Stimulated activated CD4-positive, alpha-beta T cell treated with anti-CD3 and anti-CD28 coated beads, Interleukin-1b, Interleukin-23, amount 100 ng/mL, for 48 hours (primary cell): ENCODE measurements around the gene PTPN4.

ENCODE experiments used
- DNase-seq: peaks from one replicate; pipeline ENCODE4 v3.0.0-alpha.2; 2020

The PTPN4 gene

DNA sequence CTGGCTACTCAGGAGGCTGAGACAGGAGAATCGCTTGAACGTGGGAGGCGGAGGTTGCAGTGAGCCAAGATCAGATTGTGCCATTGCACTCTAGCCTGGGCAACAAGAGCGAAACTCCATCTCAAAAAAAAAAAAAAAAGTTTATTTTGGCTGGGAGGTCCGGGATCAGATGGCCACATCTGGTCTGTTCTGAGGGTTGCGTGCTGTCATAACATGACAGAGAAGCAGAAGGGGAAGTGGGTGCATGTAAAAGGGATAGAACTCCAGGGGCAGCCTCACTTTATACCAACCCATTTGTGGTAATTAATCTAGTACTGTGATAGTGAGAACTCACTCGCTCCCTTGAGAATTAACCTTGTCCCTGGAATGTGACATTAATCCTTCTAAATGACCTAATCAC, 101.2 kb downstream of the PTPN4 start:
- no peak for DNase-seq

DNA sequence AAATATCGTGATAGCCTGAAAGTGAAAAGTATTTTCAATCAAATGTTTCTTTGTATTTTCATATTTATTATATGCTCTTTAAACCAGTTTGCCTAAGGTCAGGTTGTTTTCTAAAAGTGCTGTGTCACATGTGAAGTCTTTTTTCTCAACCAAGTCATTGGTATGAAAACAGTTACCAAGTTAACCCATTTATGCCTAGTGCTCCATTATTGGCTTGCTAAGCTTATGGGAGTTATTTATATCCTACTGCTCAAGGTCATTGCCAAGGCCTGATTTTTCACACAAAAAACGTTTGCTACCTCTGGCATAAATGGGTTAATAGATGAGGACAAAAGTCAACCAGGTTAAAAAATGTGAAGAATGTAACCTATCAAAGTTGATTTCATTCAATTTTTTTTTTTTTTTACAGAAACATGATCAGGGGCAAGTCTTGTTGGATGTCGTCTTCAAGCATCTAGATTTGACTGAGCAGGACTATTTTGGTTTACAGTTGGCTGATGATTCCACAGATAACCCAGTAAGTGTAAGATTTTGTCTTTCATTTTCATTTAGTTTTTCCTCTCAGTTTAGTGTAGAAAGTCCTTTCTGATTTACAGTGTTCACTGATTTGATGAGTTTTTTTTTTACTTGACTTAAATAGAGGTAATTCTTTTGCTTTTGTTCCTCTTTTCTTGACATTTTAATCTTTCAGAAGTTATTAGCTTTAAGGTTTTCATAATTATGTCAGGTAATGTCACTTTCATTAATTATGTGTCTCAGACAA, 102.6 kb downstream of the PTPN4 start:
- no peak for DNase-seq

DNA sequence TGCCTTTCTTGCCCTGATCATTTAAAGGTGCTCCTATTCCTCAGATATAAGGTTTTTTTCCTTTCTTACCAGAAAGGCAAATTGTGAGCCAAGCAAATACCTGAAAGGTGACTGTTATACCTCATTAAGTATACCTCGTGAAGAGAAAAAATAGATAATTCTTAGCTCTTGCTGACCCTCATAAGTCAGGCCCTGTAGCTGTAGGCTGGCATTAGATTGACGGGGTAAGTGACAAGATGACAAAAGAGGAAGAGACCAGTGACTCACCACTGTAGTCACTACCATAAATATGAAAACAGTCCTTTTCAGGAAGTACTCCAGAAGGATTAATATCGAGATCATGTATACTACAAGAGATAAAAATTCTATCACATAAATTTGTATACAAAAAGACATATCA, 104.6 kb downstream of the PTPN4 start:
- no peak for DNase-seq

DNA sequence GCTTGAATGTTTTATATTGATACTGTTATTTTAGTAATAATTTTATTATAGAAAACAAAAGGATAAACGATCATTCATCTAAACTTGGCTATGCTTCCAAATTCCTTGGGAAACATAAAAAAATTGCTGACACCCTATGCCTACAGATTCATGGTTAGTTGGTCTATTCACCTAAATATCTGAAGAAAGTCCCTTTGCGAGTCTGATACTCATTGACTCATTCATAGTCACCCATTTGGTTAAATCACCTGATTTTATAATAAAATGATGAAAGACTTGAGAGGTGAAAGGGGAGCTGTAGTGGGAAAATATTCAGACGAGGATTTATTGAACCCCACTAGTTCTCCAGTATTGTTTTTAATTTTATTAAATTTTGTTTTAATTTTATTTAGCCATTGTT, 112.0 kb downstream of the PTPN4 start:
- no peak for DNase-seq

DNA sequence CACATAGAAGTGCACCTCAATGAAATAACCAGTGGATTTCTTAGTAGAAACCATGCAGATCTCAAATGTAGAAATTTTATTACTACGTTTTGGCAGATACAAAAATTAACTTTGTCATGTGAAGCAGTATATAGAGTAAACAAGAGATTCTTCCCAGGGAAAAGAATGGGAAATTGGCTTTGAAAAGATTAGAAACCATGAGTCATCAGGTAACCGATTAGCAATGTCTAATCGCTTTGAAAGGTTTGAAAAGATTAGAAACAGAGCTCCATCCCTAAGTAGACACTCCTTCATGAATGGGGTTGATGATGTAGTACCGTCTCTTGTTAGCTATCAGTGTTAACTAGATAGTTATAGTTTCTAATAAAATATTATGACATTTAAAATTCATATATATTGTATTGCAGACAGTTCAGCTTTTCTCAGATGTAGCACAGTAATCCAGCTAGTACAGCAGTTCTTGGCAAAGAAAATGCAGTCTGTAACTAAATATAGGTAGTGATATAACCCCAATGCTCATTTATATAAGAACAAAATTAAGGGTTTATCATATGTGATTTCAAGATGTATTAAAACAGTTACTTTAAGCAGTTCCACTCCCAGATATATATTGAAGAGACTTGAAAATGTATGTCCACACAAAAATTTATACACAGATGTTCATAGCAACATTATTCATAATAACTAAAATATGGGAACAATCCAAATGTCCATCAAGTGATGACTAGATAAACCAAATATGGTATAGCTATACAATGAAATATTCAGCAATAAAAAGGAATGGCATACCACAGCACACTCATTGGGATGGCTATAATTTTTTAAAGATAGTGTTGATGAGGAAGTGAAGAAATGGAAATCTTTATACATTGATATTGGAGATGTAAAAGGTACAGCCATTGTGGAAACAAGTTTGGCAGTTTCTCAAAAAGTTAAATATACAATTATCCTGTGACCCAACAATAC, 113.9 kb downstream of the PTPN4 start:
- DNase-seq = no peak

DNA sequence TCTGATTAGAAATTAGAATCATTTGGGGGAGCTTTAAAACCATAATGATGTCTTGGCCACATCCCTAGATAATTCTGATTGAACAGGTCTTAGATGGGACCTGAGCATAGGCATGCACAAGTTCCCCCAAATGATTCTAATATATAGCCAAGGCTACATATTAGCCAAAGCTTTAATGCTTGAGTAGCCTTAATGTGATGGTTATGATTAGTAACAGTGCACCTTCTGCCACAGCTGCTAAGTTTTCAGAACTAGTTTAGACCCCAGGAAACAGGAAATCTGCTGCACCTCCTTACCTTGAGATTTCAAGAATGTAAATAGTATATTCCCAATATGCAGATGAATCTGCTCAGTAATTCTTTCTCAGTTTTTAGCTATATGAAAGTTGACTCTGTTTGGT, 119.8 kb downstream of the PTPN4 start:
- DNase-seq = no peak

GRCh38 chr2:119888680-119889079, 129.0 kb downstream of the PTPN4 start:
- no peak for DNase-seq

GRCh38 chr2:119897736-119898395, 138.1 kb downstream of the PTPN4 start:
- no peak for DNase-seq

DNA sequence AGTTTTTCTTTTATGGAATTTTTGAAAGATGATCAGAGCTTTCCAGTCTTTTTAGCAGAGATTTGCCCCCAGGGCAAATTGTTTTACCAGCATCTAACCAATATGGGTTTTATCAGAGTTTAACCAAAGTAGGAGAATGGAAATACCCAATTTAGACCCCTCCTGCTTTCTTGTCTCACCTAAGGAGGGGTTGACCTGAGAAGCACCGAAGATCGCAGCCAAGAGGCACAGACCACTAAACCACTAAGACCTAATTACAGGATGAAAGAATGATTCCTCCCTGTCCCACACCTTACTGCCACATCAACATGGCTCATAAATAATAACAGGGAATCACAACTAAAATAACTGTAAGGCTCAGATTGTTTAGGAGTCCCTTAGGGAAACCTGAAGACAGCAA, 141.3 kb downstream of the PTPN4 start:
- DNase-seq = no peak

DNA sequence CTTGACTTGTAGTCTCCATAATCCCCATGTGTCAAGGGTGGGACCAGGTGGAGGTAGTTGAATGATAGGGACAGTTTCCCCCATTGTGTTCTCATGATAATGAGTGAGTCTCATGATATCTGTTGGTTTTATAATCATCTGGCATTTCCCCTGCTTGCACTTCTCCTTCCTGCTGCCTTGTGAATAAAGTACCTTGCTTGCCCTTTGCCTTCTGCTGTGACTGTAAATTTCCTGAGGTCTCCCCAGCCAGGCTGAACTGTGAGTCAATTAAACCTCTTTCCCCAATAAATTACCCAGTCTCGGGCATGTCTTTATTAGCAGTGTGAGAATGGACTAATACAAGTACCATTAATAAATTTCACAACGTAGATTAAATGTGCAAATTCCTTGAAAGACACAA, 150.8 kb downstream of the PTPN4 start:
- no peak for DNase-seq

DNA sequence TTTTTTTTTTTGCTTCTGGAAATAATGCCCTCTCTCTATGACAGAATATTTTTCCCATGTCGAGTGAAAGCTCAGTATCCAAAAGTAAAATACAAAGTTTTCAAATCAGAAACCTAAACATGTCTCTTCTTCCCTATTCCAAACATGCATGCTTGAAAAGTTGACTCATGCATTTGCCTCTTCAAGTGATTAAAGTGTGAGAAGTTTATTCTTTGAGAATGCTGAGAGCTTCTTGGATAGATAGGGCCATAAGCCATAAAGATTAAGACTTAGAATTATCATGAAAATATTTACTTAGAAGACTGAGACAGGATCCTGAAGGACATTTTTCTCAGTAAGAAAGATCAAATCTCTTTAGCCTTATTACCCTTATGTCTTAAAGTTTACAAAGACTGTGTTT, 154.5 kb downstream of the PTPN4 start:
- no peak for DNase-seq

GRCh38 chr2:119921825-119922224, 162.1 kb downstream of the PTPN4 start:
- no peak for DNase-seq

DNA sequence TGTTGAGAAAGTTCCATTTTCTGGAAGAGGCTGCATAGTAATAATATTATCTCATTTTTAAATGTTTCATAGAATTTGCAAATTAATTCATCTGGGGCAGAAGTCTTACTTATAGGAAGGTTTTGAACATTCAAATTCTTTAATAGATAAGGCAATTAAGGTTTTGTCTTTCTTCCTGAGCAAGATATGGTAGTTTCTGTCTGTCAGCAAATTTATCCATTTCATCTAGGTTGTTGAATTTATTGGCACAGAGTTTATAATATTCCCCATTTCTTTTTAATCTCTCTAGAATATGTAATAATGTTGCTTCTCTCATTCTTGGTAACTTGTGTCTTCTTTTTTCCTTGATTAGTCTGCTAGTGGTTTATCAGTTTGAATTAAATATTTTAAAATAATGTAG, 163.0 kb downstream of the PTPN4 start:
- DNase-seq = no peak

DNA sequence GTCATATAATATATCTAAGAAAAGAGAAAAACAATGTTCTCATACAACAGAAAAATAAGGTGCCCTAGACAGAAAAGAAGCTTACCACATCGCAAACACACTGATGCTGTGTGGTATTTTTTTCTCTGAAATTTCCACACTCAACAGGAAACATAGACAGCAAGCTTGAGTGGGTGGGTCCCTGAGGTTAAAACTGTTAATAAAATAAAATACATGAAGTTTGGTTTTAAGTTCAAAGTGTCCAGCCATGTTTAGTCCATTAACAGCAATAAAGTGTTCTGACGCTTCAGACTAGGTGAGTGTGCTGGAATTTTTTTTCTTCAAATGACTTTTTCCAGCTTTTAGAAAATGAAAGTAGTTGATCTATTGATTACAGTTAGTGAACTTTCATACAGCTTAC, 169.8 kb downstream of the PTPN4 start:
- no peak for DNase-seq

GRCh38 chr2:119932809-119933208, 173.1 kb downstream of the PTPN4 start:
- no peak for DNase-seq

DNA sequence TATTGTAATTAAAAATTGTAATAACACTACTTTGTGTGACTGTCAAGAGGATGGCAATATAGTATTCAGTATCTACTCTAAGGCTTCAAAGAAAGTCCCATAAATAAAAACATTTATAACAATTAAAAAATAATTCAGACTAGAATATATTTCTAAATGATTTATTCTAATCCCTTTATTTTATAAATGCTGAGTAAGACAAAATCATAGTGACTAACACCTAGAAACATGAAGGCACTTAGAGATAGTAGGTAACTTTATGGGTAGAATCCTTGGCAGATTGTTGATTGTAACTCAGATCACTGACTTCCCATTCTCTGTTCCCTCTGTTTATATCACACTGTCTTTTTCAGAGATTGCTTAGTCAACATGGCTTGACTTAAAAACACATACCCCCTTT, 174.6 kb downstream of the PTPN4 start:
- DNase-seq = no peak

- DNase-seq = no peak
Measured at GRCh38 chr2:119937680-119938079, 178.0 kb downstream of the PTPN4 start.

GRCh38 chr2:119939915-119940314, 180.2 kb downstream of the PTPN4 start:
- no peak for DNase-seq

- no peak for DNase-seq
Measured at GRCh38 chr2:119940856-119941255, 181.1 kb downstream of the PTPN4 start.

DNA sequence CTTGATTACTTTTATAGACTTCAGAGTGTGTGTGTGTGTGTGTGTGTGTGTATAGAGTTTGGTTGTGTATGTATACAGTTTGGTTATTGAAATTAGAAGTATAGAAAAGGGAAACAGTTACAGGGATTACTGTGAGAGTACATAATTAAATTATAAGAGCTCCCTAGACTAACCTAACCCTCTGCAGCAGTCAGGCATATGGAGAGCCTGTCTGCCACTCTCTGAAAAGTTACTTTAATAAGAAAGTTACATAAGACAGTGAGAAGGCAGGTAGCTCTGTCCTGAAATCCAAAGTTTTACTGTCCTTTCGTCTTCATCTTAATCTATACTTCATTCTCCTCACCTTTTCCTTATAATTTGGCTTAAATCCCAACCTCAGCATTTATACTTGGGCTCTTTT, 181.7 kb downstream of the PTPN4 start:
- DNase-seq = no peak

DNA sequence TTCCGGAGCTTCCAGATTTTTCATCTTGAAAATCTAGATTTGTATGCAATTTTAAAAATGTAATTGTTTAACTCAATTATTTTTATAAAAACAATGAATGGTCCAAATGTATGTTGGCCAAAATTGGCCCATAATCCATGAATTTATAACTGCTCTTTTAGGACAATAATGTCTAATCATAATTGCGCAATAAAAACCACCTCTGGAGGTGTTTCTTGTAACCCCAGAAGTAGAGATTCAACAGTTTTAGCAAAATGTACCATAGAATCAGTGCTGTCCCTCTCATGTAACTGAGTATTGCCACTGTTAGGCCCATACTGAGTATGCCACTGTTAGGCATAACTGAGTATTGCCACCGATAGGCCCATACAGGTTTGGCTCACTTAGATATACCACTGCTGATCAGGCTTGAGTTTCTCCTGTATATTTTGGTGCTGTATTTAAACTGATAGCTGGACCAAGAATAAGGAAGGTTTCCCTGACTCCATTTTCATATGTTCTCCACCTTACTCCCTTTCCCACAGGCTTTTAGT, 182.3 kb downstream of the PTPN4 start:
- no peak for DNase-seq

DNA sequence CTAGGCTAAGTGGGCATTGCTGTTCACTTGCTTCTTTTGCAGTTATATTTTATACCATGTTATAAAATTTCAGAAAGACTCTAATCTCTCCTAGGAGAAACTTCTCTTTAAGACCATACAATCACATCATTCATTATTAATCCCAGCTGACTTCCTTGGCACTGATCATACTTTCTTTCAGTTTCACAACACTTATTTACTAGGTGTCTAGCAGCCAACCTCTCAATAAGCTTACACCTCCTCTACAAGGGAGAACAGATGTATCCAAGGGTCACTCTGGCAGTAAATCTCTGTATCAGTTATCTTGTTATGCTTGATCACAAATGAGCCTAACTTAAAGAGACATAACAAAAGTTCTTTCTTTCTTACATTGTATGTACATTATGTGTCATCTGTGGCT, 183.3 kb downstream of the PTPN4 start:
- no peak for DNase-seq

DNA sequence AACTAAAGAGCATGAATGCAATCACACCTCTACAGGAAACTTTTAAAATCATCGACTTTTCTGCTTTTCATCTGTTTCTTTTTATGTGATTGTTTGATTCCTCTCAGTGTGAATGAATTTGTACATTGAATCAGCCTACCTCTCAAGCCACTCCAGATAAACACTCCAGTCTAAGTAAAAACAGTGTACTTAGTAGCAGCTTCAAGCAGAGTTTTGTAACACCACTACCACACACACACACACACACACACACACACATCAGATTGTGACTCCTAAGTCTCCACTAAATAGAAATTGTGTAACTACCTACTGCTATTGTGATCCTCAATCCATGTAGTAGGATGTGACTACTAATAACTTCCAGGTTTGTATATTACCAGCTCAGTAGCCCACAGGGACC, 187.8 kb downstream of the PTPN4 start:
- no peak for DNase-seq
